ENCODE measurements around the gene FCRLB. TPM values are rescaled to one million over a fixed set of nuclear protein-coding genes. Genes with fewer than 3 reads are reported as not detected.
"Not testable (repeated sequence)": the region's sequence is repeated elsewhere in the genome, so short reads cannot be mapped to it uniquely, and the experiment has no call there.

The FCRLB gene, protein sequence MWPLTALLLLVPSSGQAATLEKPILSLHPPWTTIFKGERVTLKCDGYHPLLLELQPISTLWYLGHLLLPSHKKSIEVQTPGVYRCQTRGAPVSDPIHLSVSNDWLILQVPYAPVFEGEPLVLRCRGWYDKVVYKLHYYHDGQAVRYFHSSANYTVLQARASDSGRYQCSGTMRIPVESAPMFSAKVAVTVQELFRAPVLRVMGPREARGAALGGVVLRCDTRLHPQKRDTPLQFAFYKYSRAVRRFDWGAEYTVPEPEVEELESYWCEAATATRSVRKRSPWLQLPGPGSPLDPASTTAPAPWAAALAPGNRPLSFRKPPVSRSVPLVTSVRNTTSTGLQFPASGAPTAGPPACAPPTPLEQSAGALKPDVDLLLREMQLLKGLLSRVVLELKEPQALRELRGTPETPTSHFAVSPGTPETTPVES
- total RNA-seq: not detected

- Mint-ChIP-seq H3K27me3 (peaks cover 41% of the 10 kb centered on the region), H3K36me3 (ENCODE audit: low read depth) (no peaks in the 10 kb centered on the region), H3K4me3 (no peak within 1 kb of the TSS), H3K27ac (no peak within 1 kb of the TSS), H3K9me3 (ENCODE audit: low read depth) (no peaks in the 10 kb centered on the region), H3K4me1 (peaks cover 18% of the 10 kb centered on the region)
- no peak for ATAC-seq
- intact Hi-C loops (cut with DNase I, micrococcal nuclease): no loop called here
- no peak for DNase-seq
- CTCF ChIA-PET: interaction anchor here (1.4 to 2.0 kb wide), 4 partner anchors 12 to 19 kb away, joined by 4 to 6 read pairs (median 5); partner anchors contain the start of gene FCRLA
- POLR2A ChIA-PET: no interaction called here
These were observed at the start of gene FCRLB for GRCh38 chr1:161720956-161721737. FCRLB (plus strand) TSS chr1:161721544; CDS start chr1:161722673, 1,129 bp downstream.

GRCh38 chr1:161673437-161673836, 47.9 kb upstream of the FCRLB start:
- H3K27me3 Mint-ChIP-seq; DNase-seq; H3K36me3 Mint-ChIP-seq (ENCODE audit: low read depth); H3K27ac Mint-ChIP-seq; H3K9me3 Mint-ChIP-seq (ENCODE audit: low read depth); H3K4me3 Mint-ChIP-seq; intact Hi-C loops (cut with DNase I, micrococcal nuclease); ATAC-seq; POLR2A ChIA-PET; CTCF ChIA-PET: not testable (repeated sequence)
- H3K4me1 Mint-ChIP-seq: peaks cover 12% of the 10 kb centered on the region

GRCh38 chr1:161674447-161674846, 46.9 kb upstream of the FCRLB start:
- CTCF ChIA-PET; intact Hi-C loops (cut with DNase I, micrococcal nuclease); DNase-seq; POLR2A ChIA-PET; H3K36me3 Mint-ChIP-seq (ENCODE audit: low read depth); H3K27me3 Mint-ChIP-seq; H3K4me3 Mint-ChIP-seq; H3K9me3 Mint-ChIP-seq (ENCODE audit: low read depth); H3K27ac Mint-ChIP-seq: not testable (repeated sequence)
- peak; percentile 30 for ATAC-seq
- H3K4me1 Mint-ChIP-seq: peaks cover 12% of the 10 kb centered on the region

DNA sequence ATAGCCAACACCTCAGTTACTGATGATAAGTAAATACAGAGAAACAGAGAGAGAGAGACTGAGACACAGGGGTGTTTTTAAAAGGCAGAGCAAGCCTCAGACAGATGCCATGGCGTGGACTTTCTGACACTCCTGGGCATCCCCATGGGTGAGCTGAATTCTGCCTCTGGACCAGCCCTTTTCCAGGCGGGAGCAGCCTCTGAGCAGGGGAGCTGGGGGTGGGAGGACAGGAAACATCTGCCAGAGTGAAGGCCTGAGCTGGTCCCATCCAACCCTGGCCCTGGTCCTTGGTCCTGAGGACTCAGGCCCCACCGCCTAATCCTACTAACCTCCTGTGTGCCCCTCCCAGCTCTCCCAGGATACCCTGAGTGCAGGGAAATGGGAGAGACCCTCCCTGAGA, 46.4 kb upstream of the FCRLB start:
- intact Hi-C loops (cut with DNase I, micrococcal nuclease); H3K36me3 Mint-ChIP-seq (ENCODE audit: low read depth); DNase-seq; CTCF ChIA-PET; H3K27ac Mint-ChIP-seq; POLR2A ChIA-PET; H3K27me3 Mint-ChIP-seq; H3K4me3 Mint-ChIP-seq; ATAC-seq; H3K9me3 Mint-ChIP-seq (ENCODE audit: low read depth): not testable (repeated sequence)
- H3K4me1 Mint-ChIP-seq: peaks cover 12% of the 10 kb centered on the region

DNA sequence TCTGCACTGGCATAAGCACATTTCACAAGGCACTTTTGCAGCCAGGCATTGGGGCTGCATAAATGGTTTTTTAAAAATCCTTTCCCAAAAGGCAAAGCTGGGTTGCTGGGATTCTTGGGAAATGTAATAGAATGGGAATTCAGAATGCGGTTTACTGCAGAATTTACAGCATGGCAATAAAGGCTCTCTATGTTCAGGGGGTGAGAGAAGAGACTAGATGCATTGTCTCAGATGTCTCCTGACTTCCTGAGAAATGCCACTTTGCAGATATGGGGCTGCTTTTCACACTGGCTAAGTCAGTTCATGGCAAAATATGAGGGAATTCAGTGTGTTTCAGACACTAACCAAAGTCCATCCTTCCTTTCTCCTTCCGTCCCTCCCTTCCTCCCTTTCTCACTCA, 44.9 kb upstream of the FCRLB start:
- CTCF ChIA-PET: no interaction called here
- no peak overlapping the region for H3K4me3 Mint-ChIP-seq
- H3K9me3 Mint-ChIP-seq (ENCODE audit: low read depth): no peaks in the 10 kb centered on the region
- no peaks in the 10 kb centered on the region for H3K36me3 Mint-ChIP-seq (ENCODE audit: low read depth)
- H3K4me1 Mint-ChIP-seq: peaks cover 7% of the 10 kb centered on the region
- no peak for ATAC-seq
- intact Hi-C loops (cut with DNase I, micrococcal nuclease): no loop called here
- POLR2A ChIA-PET: no interaction called here
- no peak overlapping the region for H3K27ac Mint-ChIP-seq
- peaks cover 2% of the 10 kb centered on the region for H3K27me3 Mint-ChIP-seq
- no peak for DNase-seq

- Mint-ChIP-seq H3K9me3 (ENCODE audit: low read depth) (no peaks in the 10 kb centered on the region), H3K4me3 (no peak overlapping the region), H3K27me3 (peaks cover 6% of the 10 kb centered on the region), H3K27ac (no peak overlapping the region), H3K4me1 (peaks cover 4% of the 10 kb centered on the region), H3K36me3 (ENCODE audit: low read depth) (no peaks in the 10 kb centered on the region)
- DNase-seq (no peak), ATAC-seq (no peak)
- POLR2A ChIA-PET: no interaction called here
- CTCF ChIA-PET: no interaction called here
- intact Hi-C loops (cut with DNase I, micrococcal nuclease): no loop called here
These were observed 44.2 kb upstream of the FCRLB start for GRCh38 chr1:161676958-161677689.

GRCh38 chr1:161678500-161678899, 42.8 kb upstream of the FCRLB start:
- no peak overlapping the region for H3K27ac Mint-ChIP-seq

GRCh38 chr1:161681879-161682278, 39.5 kb upstream of the FCRLB start:
- Mint-ChIP-seq H3K27me3 (peaks cover 15% of the 10 kb centered on the region), H3K27ac (no peak overlapping the region), H3K4me3 (no peak overlapping the region), H3K9me3 (ENCODE audit: low read depth) (no peaks in the 10 kb centered on the region), H3K36me3 (ENCODE audit: low read depth) (no peaks in the 10 kb centered on the region), H3K4me1 (no peaks in the 10 kb centered on the region)
- POLR2A ChIA-PET: no interaction called here
- ATAC-seq: no peak
- intact Hi-C loops (cut with DNase I, micrococcal nuclease): no loop called here
- DNase-seq: no peak
- CTCF ChIA-PET: no interaction called here

More at GRCh38 chr1:161678500-161678899, 42.8 kb upstream of the FCRLB start:
- no peak overlapping the region for H3K4me3 Mint-ChIP-seq
- ChIA-PET CTCF (no interaction called here), POLR2A (no interaction called here)
- no peaks in the 10 kb centered on the region for H3K36me3 Mint-ChIP-seq (ENCODE audit: low read depth)
- no peak for ATAC-seq
- peaks cover 6% of the 10 kb centered on the region for H3K27me3 Mint-ChIP-seq
- no peak for DNase-seq
- no peaks in the 10 kb centered on the region for H3K9me3 Mint-ChIP-seq (ENCODE audit: low read depth)
- intact Hi-C loops (cut with DNase I, micrococcal nuclease): no loop called here
- H3K4me1 Mint-ChIP-seq: peaks cover 4% of the 10 kb centered on the region

DNA sequence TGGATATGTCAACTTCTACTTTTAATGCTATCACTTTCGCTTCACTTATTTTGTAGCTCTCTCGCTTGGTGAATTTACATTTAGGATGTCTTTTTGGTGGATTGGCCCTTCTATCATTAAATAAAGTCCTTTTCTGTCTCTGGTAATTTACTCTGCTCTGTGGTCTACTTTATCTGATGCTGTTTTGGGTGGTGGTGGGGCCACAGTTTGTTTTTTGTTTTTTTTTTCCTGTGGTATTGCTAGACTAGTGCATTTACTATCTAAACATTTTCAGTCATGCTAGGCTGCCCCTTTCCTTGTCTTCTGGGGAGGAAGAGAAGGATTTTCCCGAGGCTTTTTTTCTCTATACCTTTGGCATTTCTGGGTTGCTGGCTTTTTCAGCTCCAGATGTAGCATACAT, 32.4 kb upstream of the FCRLB start:
- Mint-ChIP-seq H3K27me3 (peaks cover 26% of the 10 kb centered on the region), H3K36me3 (ENCODE audit: low read depth) (no peaks in the 10 kb centered on the region), H3K9me3 (ENCODE audit: low read depth) (no peaks in the 10 kb centered on the region), H3K4me3 (no peak overlapping the region), H3K4me1 (no peaks in the 10 kb centered on the region), H3K27ac (no peak overlapping the region)
- intact Hi-C loops (cut with DNase I, micrococcal nuclease): no loop called here
- ChIA-PET POLR2A (no interaction called here), CTCF (interaction anchor here (0.7 kb wide), 1 partner anchor 14 kb away, joined by 3 read pairs; no protein-coding TSS in a partner anchor)
- no peak for ATAC-seq
- DNase-seq: no peak

DNA sequence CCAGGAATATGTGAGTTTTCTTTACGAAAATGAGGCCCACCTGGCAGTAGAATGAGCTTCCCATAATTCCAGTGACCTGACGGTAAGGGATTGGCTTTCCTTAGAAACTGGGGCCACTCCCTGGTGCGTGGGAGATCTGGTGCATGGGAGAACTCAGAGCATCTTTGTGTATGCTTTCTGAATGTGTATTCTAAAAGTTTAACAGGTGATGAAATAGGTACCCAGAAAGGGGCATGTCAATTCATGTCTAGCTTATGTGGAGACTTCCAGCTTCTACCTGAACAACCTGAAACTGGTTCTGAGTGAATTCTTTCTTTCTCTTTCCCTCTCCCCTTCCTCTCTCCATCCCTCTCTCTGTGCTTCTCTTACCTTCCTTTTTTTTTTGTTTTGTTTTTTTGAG, 29.5 kb upstream of the FCRLB start:
- DNase-seq (no peak), ATAC-seq (no peak)
- H3K4me3 Mint-ChIP-seq: no peak overlapping the region
- intact Hi-C loops (cut with DNase I, micrococcal nuclease): no loop called here
- no peaks in the 10 kb centered on the region for H3K36me3 Mint-ChIP-seq (ENCODE audit: low read depth)
- H3K27ac Mint-ChIP-seq: no peak overlapping the region
- H3K4me1 Mint-ChIP-seq: no peaks in the 10 kb centered on the region
- POLR2A ChIA-PET: no interaction called here
- CTCF ChIA-PET: interaction anchor here (0.6 to 1.6 kb wide), 5 partner anchors 10 to 203 kb away, joined by 3 to 5 read pairs (median 4); no protein-coding TSS in a partner anchor
- no peaks in the 10 kb centered on the region for H3K9me3 Mint-ChIP-seq (ENCODE audit: low read depth)
- H3K27me3 Mint-ChIP-seq: peaks cover 38% of the 10 kb centered on the region

DNA sequence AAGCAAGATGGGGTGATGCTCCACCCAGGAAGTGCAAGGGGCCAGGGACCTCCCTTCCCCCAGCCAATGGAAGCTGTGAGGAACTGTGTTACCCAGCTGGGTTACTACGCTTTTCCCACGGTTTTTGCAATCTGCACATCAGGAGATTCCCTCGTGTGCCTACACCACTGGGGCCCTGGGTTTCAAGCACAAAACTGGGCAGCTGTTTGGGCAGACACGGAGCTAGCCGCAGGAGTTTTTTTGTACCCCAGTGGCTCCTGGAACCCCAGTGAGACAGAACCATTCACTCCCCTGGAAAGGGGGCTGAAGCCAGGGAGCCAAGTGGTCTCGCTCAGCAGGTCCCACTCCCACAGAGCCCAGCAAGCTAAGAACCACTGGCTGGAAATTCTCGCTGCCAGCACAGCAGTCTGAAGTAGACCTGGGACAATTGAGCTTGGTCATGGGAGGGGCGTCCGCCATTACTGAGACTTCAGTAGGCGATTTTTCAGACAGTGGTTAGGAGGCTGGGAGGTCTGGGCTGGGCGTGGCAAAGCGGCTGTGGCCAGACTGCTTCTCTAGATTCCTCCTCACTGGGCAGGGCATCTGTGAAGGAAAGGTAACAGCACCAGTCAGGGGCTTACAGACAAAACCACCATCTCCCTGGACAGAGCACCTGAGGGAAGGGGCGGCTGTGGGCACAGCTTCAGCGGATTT, 28.2 kb upstream of the FCRLB start:
- H3K36me3 Mint-ChIP-seq (ENCODE audit: low read depth); H3K4me1 Mint-ChIP-seq; ATAC-seq; intact Hi-C loops (cut with DNase I, micrococcal nuclease); H3K4me3 Mint-ChIP-seq; H3K9me3 Mint-ChIP-seq (ENCODE audit: low read depth); H3K27ac Mint-ChIP-seq; DNase-seq: not testable (repeated sequence)
- POLR2A ChIA-PET: interaction anchor here (0.6 kb wide), 1 partner anchor 867 kb away, joined by 4 read pairs; no protein-coding TSS in a partner anchor
- CTCF ChIA-PET: interaction anchor here (0.6 to 1.6 kb wide), 3 partner anchors 22 to 906 kb away, joined by 3 to 5 read pairs (median 4); no protein-coding TSS in a partner anchor
- peaks cover 39% of the 10 kb centered on the region for H3K27me3 Mint-ChIP-seq
